GM12801 (cell line): ENCODE results near the gene UNC13D.

Experiments
- CTCF ChIP-seq: IDR thresholded peaks from one replicate; pipeline ENCODE4 v1.5.1; 2011; ENCODE audit warnings: control low read depth; ENCODE audit not compliant: insufficient read length; ENCODE audit errors: extremely low read depth

The UNC13D gene

GRCh38 chr17:75843577-75844529 lies at the start of gene UNC13D:
UNC13D (minus strand) TSS chr17:75844404; CDS start chr17:75844337, 67 bp downstream.
- no peak for TF ChIP-seq CTCF

- no peak for TF ChIP-seq CTCF
Observed at GRCh38 chr17:75893305-75894048, 49.3 kb upstream of the UNC13D start.

GRCh38 chr17:75892556-75893224 lies 48.5 kb upstream of the UNC13D start:
- no peak for TF ChIP-seq CTCF

GRCh38 chr17:75891605-75892555 lies 47.7 kb upstream of the UNC13D start:
- TF ChIP-seq CTCF, result no peak

GRCh38 chr17:75891022-75891604 lies 46.9 kb upstream of the UNC13D start:
- no peak for TF ChIP-seq CTCF

GRCh38 chr17:75889454-75889853 lies 45.2 kb upstream of the UNC13D start:
- TF ChIP-seq CTCF, result no peak
